GM18861 (cell line): ENCODE results near the gene PTH2R.
A peak's percentile ranks its signal among the peaks of the same experiment; 100 is the strongest.
"Not testable (repeated sequence)": the region's sequence is repeated elsewhere in the genome, so short reads cannot be mapped to it uniquely, and the experiment has no call there.

Experiments
- ATAC-seq: cut with Tn5 transposase; IDR thresholded peaks from one replicate; pipeline ENCODE4 v1.9.1; 2021; ENCODE audit not compliant: unreplicated experiment

PTH2R gene

GRCh38 chr2:208389940-208390339 lies 16.7 kb upstream of the PTH2R start:
- ATAC-seq = no peak

- no peak for ATAC-seq
Observed at GRCh38 chr2:208392300-208392699, 14.3 kb upstream of the PTH2R start.

GRCh38 chr2:208396796-208397195 lies 9.8 kb upstream of the PTH2R start:
- ATAC-seq = not testable (repeated sequence)

- no peak for ATAC-seq
Observed at GRCh38 chr2:208399201-208399600, 7.4 kb upstream of the PTH2R start.

GRCh38 chr2:208407667-208408066 lies 1.1 kb downstream of the PTH2R start:
- no peak for ATAC-seq

GRCh38 chr2:208413931-208414330 lies 7.3 kb downstream of the PTH2R start:
- no peak for ATAC-seq

- ATAC-seq = no peak
Observed at GRCh38 chr2:208415255-208415654, 8.7 kb downstream of the PTH2R start.

GRCh38 chr2:208415897-208416296 lies 9.3 kb downstream of the PTH2R start:
- peak; percentile 49 for ATAC-seq

- ATAC-seq = no peak
Observed at GRCh38 chr2:208426412-208427045, 19.9 kb downstream of the PTH2R start.

- no peak for ATAC-seq
Observed at GRCh38 chr2:208437755-208438154, 31.2 kb downstream of the PTH2R start.

- no peak for ATAC-seq
Observed at GRCh38 chr2:208440716-208441115, 34.1 kb downstream of the PTH2R start.

GRCh38 chr2:208441951-208442350 lies 35.4 kb downstream of the PTH2R start:
- no peak for ATAC-seq

GRCh38 chr2:208447447-208447846 lies 40.9 kb downstream of the PTH2R start:
- not testable (repeated sequence) for ATAC-seq

- ATAC-seq = no peak
Observed at GRCh38 chr2:208451061-208451460, 44.5 kb downstream of the PTH2R start.

GRCh38 chr2:208454861-208455260 lies 48.3 kb downstream of the PTH2R start:
- no peak for ATAC-seq

GRCh38 chr2:208463721-208464120 lies 57.1 kb downstream of the PTH2R start:
- no peak for ATAC-seq

GRCh38 chr2:208464205-208464604 lies 57.6 kb downstream of the PTH2R start:
- no peak for ATAC-seq

GRCh38 chr2:208466151-208466919 lies 59.7 kb downstream of the PTH2R start:
- ATAC-seq = peak; percentile 90

GRCh38 chr2:208466920-208467298 lies 60.3 kb downstream of the PTH2R start:
- no peak for ATAC-seq

- no peak for ATAC-seq
Observed at GRCh38 chr2:208467564-208467963, 61.0 kb downstream of the PTH2R start.

GRCh38 chr2:208477741-208478140 lies 71.1 kb downstream of the PTH2R start:
- no peak for ATAC-seq

GRCh38 chr2:208479342-208479741 lies 72.8 kb downstream of the PTH2R start:
- peak; percentile 91 for ATAC-seq

GRCh38 chr2:208481945-208482344 lies 75.4 kb downstream of the PTH2R start:
- not testable (repeated sequence) for ATAC-seq
